ENCODE measurements around the gene CFH.
"Not testable (repeated sequence)": the region's sequence is repeated elsewhere in the genome, so short reads cannot be mapped to it uniquely, and the experiment has no call there.

CFH gene

DNA sequence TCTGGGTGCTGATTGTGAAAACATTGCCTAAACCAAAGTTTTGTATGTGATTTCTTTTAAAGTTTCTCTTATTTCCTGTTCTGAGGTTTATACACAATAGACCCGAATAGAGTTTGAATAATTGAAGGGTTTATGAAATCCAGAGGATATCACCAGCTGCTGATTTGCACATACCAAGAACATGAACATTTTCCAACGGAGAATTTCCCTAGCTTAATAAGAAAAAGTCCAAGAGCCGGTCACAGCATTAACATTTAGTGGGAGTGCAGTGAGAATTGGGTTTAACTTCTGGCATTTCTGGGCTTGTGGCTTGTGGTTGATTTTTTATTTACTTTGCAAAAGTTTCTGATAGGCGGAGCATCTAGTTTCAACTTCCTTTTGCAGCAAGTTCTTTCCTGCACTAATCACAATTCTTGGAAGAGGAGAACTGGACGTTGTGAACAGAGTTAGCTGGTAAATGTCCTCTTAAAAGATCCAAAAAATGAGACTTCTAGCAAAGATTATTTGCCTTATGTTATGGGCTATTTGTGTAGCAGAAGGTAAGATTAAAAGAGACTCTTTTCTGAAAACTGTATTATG, at the start of gene CFH:
TSS of gene CFH (plus strand) at position 407 of the 579 bp plus-strand sequence. CDS start at position 482, 75 bp downstream.
- H3K4me3 Mint-ChIP-seq: peak within 1 kb of the TSS; percentile 56
- H3K4me1 Mint-ChIP-seq (ENCODE audit: low read depth): peaks cover 21% of the 10 kb centered on the region
- no peak for DNase-seq
- no peaks in the 10 kb centered on the region for H3K9me3 Mint-ChIP-seq
- H3K27me3 Mint-ChIP-seq: no peaks in the 10 kb centered on the region
- peak within 1 kb of the TSS; percentile 11 for H3K27ac Mint-ChIP-seq
- no peaks in the 10 kb centered on the region for H3K36me3 Mint-ChIP-seq (ENCODE audit: low read depth)

- Mint-ChIP-seq H3K27me3 (peaks cover 29% of the 10 kb centered on the region), H3K4me1 (ENCODE audit: low read depth) (peaks cover 8% of the 10 kb centered on the region), H3K27ac (no peak overlapping the region), H3K9me3 (no peaks in the 10 kb centered on the region), H3K36me3 (ENCODE audit: low read depth) (no peaks in the 10 kb centered on the region), H3K4me3 (no peak overlapping the region)
- DNase-seq: no peak
Measured at GRCh38 chr1:196603651-196604050, 48.2 kb upstream of the CFH start.

DNA sequence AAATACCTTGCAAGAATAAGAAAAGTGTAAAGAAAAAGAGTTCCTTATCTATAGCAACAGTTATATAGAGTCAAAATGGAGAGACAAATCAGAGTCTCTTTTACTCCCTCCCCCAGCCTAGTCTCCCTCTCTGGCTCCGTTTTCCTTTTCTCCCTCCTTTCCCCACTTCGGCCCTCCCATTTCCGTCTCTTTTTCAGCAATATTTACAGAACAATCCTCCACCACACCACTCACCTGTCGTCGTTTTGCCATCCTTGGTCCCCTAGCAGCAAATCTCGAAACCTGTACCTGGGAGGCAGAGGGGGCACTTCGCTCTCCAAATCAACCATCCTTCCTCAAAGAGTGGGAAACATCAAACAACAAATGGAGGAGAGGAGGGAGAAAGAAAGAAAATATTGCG, 43.9 kb upstream of the CFH start:
- H3K4me1 Mint-ChIP-seq (ENCODE audit: low read depth): peaks cover 8% of the 10 kb centered on the region
- DNase-seq: no peak
- no peak overlapping the region for H3K27ac Mint-ChIP-seq
- peaks cover 56% of the 10 kb centered on the region for H3K27me3 Mint-ChIP-seq
- H3K36me3 Mint-ChIP-seq (ENCODE audit: low read depth): no peaks in the 10 kb centered on the region
- H3K9me3 Mint-ChIP-seq: no peaks in the 10 kb centered on the region
- peak overlapping the region; percentile 40 for H3K4me3 Mint-ChIP-seq

DNA sequence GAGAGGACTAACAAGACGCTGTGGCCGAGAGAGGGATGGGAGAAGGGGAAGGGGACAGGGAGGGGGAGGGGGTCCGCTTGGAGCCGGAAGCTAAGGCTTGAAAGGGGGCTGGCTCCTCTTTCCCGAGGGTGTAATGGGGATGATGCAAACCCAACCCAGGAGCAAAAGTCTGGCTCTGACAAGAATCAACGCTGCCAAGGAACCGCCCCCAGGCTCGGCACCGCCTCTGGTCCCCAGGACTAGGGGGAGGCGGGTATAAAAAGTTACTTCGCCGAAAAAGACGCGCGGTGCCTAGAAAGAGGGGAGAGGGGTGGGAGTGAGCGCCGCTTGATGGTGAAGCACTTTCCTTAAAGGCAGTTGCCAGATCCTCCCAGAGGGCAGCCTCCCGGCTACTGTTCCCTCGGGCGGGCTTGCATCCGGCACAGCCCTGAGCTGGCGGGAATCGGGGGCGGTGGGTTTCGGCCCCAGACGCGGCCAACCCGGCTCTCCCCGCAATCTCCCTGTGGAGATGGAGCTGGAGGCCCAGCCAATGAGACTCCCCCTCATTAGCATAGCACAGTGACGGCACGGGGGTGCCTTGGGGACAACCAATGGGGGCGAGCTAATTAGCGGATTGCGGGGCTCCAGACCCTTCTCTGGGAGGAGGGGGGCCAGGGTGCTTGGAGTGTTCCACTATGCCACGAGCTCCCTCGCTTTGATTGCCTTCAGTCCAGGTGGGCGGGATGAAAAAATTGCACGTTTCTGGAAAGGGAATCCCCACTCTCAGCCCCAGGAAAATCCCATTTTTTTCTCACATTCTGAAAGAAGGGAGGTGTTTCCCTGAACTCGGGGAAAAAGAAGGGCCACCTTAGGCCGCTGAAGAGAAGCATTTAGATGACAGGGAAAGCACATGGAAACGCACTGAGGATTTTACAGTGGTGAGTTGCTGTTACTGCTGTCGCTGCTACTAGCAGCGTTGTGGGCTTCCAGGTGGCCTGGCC, 43.2 kb upstream of the CFH start, which contains the start of gene KCNT2:
TSS of gene KCNT2 (minus strand) at position 51 of the 980 bp plus-strand sequence. CDS start 131 bp downstream, outside the sequence.
- no peak for DNase-seq
- H3K27me3 Mint-ChIP-seq: peaks cover 58% of the 10 kb centered on the region
- H3K36me3 Mint-ChIP-seq (ENCODE audit: low read depth): no peaks in the 10 kb centered on the region
- H3K4me1 Mint-ChIP-seq (ENCODE audit: low read depth): peaks cover 8% of the 10 kb centered on the region
- no peaks in the 10 kb centered on the region for H3K9me3 Mint-ChIP-seq
- H3K4me3 Mint-ChIP-seq: peak within 1 kb of the TSS; percentile 40
- H3K27ac Mint-ChIP-seq: no peak within 1 kb of the TSS

GRCh38 chr1:196609370-196609737, 42.5 kb upstream of the CFH start:
- peaks cover 8% of the 10 kb centered on the region for H3K4me1 Mint-ChIP-seq (ENCODE audit: low read depth)
- peaks cover 58% of the 10 kb centered on the region for H3K27me3 Mint-ChIP-seq
- H3K36me3 Mint-ChIP-seq (ENCODE audit: low read depth): no peaks in the 10 kb centered on the region
- no peak overlapping the region for H3K4me3 Mint-ChIP-seq
- H3K9me3 Mint-ChIP-seq: no peaks in the 10 kb centered on the region
- no peak for DNase-seq
- H3K27ac Mint-ChIP-seq: no peak overlapping the region

- Mint-ChIP-seq H3K36me3 (ENCODE audit: low read depth) (no peaks in the 10 kb centered on the region), H3K27me3 (peaks cover 43% of the 10 kb centered on the region), H3K9me3 (no peaks in the 10 kb centered on the region), H3K4me3 (no peak overlapping the region), H3K27ac (no peak overlapping the region), H3K4me1 (ENCODE audit: low read depth) (peaks cover 8% of the 10 kb centered on the region)
- no peak for DNase-seq
Measured at GRCh38 chr1:196611873-196612272, 40.0 kb upstream of the CFH start.

GRCh38 chr1:196619721-196620120, 32.1 kb upstream of the CFH start:
- Mint-ChIP-seq H3K4me1 (ENCODE audit: low read depth) (no peaks in the 10 kb centered on the region), H3K4me3 (no peak overlapping the region), H3K36me3 (ENCODE audit: low read depth) (no peaks in the 10 kb centered on the region), H3K27ac (no peak overlapping the region), H3K27me3 (no peaks in the 10 kb centered on the region), H3K9me3 (no peaks in the 10 kb centered on the region)
- no peak for DNase-seq

DNA sequence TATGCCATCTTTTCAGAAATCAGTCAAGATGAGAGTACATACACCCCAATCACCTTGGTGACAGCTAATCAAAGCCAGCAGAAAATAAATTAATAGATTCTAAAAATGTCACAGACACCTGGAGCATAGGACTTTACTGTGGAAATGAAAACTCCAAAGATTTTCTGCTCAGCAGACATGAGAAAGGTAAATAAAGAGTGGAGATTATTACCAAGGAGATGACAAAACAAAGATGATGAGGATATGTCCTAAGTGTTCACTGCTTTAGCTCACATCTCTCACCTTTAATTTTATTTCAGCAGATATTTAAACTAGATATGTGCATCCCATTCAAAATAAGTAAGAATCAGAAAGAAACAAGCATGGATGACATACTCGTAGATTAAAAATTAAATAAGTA, 28.8 kb upstream of the CFH start:
- no peaks in the 10 kb centered on the region for H3K36me3 Mint-ChIP-seq (ENCODE audit: low read depth)
- no peak overlapping the region for H3K27ac Mint-ChIP-seq
- no peak for DNase-seq
- H3K9me3 Mint-ChIP-seq: peaks cover 3% of the 10 kb centered on the region
- H3K4me3 Mint-ChIP-seq: no peak overlapping the region
- H3K4me1 Mint-ChIP-seq (ENCODE audit: low read depth): no peaks in the 10 kb centered on the region
- no peaks in the 10 kb centered on the region for H3K27me3 Mint-ChIP-seq

DNA sequence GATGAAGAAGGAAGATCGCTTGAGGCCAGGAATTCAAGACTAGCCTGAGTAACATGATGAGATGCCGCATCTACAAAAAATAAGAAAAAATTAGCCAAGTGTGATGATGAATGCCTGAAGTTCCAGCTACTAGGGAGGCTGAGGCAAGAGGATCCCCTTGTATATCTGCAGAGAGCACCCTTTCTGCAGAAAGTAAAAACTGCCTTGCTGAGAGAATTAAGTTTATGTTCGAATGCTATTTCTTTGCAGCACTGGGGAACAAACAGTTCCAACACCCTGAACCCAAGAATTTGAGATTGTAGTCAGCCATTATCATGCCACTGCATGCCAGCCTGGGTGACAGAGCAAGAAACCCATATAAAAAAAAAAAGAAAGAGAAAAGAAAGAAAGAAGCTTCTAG, 23.0 kb upstream of the CFH start:
- Mint-ChIP-seq H3K27me3 (no peaks in the 10 kb centered on the region), H3K9me3 (peaks cover 10% of the 10 kb centered on the region), H3K27ac (no peak overlapping the region), H3K4me1 (ENCODE audit: low read depth) (no peaks in the 10 kb centered on the region), H3K4me3 (no peak overlapping the region), H3K36me3 (ENCODE audit: low read depth) (no peaks in the 10 kb centered on the region)
- DNase-seq: no peak

DNA sequence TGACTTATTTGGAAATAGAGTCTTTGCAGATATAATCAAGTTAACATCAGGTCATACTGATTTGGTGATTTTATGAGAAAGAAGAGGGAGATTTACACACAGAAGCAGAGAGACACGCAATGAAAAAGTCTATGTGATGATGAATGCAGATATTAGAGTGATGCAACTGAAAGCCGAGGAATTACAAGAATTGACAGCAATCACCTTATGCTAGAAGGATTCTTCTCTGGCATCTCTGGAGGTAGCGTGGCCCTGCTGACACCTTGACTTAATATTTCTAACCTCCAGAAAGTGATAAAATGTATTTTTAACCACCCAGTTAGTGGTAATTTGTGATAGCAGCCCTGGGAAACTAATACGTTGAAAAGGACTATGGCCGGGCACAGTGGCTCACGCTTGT, 14.2 kb upstream of the CFH start:
- no peak for DNase-seq
- Mint-ChIP-seq H3K4me3 (no peak overlapping the region), H3K27me3 (no peaks in the 10 kb centered on the region), H3K27ac (no peak overlapping the region), H3K4me1 (ENCODE audit: low read depth) (no peaks in the 10 kb centered on the region), H3K9me3 (no peaks in the 10 kb centered on the region), H3K36me3 (ENCODE audit: low read depth) (no peaks in the 10 kb centered on the region)

- Mint-ChIP-seq H3K4me3 (no peak overlapping the region), H3K27me3 (no peaks in the 10 kb centered on the region), H3K4me1 (ENCODE audit: low read depth) (no peaks in the 10 kb centered on the region), H3K36me3 (ENCODE audit: low read depth) (no peaks in the 10 kb centered on the region), H3K9me3 (no peaks in the 10 kb centered on the region), H3K27ac (no peak overlapping the region)
- no peak for DNase-seq
Measured at GRCh38 chr1:196638466-196638865, 13.4 kb upstream of the CFH start.

- H3K4me3 Mint-ChIP-seq; H3K4me1 Mint-ChIP-seq (ENCODE audit: low read depth); H3K9me3 Mint-ChIP-seq; DNase-seq; H3K27ac Mint-ChIP-seq; H3K27me3 Mint-ChIP-seq; H3K36me3 Mint-ChIP-seq (ENCODE audit: low read depth): not testable (repeated sequence)
Measured at GRCh38 chr1:196639291-196639690, 12.6 kb upstream of the CFH start.

DNA sequence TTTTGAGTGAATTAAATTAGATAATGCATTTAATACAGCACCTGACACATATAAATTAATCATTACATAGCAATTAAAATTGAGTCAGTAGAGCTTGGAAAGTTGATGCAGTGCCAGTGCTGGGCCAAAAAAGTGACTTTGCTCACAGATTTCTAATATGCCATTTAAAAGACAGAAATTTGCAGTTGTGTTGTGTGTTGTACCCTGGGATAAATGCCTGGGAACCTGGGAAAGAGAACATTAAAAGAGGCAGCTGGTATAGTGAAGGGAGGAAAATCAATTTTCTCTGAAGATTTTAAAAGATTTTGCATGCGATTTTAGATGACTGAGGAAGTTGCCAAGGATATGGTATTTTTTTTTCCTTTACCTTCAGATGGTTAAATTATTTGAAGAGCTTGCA, 10.9 kb upstream of the CFH start:
- DNase-seq: no peak
- H3K4me3 Mint-ChIP-seq: no peak overlapping the region
- no peaks in the 10 kb centered on the region for H3K27me3 Mint-ChIP-seq
- H3K27ac Mint-ChIP-seq: no peak overlapping the region
- no peaks in the 10 kb centered on the region for H3K4me1 Mint-ChIP-seq (ENCODE audit: low read depth)
- H3K9me3 Mint-ChIP-seq: no peaks in the 10 kb centered on the region
- no peaks in the 10 kb centered on the region for H3K36me3 Mint-ChIP-seq (ENCODE audit: low read depth)

- H3K27ac Mint-ChIP-seq: no peak overlapping the region
- DNase-seq: no peak
- H3K4me3 Mint-ChIP-seq: no peak overlapping the region
- no peaks in the 10 kb centered on the region for H3K9me3 Mint-ChIP-seq
- H3K36me3 Mint-ChIP-seq (ENCODE audit: low read depth): no peaks in the 10 kb centered on the region
- H3K4me1 Mint-ChIP-seq (ENCODE audit: low read depth): peaks cover 16% of the 10 kb centered on the region
- no peaks in the 10 kb centered on the region for H3K27me3 Mint-ChIP-seq
Measured at GRCh38 chr1:196649990-196650389, 1.9 kb upstream of the CFH start.

DNA sequence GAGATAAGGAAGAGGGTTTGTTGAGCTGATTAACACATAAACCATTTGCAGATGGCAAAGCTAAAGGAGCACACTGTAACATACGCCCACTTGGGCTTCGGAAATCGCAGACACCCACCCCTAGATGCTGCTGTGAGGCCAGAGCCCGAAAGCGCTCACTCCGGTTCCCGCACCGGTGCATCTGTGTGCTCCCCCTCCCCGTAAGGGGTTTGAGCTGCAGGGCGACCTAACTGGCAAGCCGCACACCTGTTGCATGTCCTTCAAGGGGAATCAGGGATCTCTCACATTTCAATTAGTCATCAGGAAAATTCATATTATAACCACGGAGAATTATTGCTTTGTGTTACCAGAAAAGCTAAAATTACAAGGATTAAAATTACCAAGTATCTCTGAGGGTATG, 1.4 kb upstream of the CFH start:
- Mint-ChIP-seq H3K36me3 (ENCODE audit: low read depth) (no peaks in the 10 kb centered on the region), H3K27ac (no peak overlapping the region), H3K9me3 (no peaks in the 10 kb centered on the region), H3K27me3 (no peaks in the 10 kb centered on the region), H3K4me3 (no peak overlapping the region), H3K4me1 (ENCODE audit: low read depth) (peaks cover 18% of the 10 kb centered on the region)
- DNase-seq: no peak
